C4-2B (cell line): ENCODE measurements around the gene KRTAP5-6.

Experiments used
- ZFX ChIP-seq: fragments of 450-650 bp; IDR thresholded peaks from 2 replicates; pipeline ENCODE4 v1.6.1; 2017
- TF ChIP-seq, protein P1 (sequence below): fragments of 450-650 bp; conservative IDR thresholded peaks from 2 replicates; pipeline ENCODE4 v1.5.1; 2017; ENCODE audit warnings: mild to moderate bottlenecking

DNA sequence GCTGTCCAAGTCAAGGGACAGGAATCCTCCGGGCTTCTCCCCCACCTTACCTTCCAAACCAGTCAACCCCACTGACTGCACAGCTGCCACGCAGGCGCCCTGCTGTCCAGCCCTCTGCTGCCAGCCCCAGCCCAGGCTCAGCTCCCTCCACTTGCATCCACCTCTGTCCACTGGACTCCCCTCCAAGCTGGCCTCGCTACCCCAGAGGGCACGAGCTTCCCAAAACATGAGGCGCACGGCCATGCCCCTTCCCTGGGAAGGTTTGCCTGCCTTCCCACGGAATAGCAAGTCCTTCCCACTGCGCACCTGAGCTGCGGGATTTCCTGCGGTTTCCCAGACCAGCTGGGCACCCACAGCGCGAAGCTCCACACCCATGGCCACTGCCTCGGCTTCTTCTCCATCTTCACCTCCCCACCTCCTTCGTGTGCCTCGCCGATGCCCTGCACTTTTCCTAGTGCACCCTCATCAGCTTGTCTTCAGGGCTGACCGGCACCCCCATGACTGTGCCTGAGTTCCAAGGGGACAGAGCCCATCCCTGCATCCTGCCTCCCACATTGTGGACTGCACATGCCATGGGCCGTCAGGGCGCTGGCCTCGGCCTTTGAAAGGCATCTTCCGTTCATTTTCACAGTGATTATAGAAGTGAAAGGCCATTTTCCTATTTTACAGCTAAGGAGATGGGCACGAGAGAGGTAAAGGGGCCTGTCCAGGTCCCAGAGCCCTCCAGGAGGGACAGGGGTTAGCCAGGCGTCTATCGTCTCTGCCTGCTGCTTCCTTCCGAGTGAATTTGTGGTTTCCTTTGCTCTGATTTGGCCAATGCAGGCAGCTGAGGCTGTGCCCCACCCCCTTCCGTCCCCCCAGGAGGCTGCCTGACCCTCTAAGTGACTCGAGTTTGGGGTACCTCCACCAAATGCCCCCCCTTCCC, 37.0 kb downstream of the KRTAP5-6 start:
- TF ChIP-seq, protein P1, sequence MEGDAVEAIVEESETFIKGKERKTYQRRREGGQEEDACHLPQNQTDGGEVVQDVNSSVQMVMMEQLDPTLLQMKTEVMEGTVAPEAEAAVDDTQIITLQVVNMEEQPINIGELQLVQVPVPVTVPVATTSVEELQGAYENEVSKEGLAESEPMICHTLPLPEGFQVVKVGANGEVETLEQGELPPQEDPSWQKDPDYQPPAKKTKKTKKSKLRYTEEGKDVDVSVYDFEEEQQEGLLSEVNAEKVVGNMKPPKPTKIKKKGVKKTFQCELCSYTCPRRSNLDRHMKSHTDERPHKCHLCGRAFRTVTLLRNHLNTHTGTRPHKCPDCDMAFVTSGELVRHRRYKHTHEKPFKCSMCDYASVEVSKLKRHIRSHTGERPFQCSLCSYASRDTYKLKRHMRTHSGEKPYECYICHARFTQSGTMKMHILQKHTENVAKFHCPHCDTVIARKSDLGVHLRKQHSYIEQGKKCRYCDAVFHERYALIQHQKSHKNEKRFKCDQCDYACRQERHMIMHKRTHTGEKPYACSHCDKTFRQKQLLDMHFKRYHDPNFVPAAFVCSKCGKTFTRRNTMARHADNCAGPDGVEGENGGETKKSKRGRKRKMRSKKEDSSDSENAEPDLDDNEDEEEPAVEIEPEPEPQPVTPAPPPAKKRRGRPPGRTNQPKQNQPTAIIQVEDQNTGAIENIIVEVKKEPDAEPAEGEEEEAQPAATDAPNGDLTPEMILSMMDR, result no peak
- TF ChIP-seq ZFX, result no peak
